Esophagus muscularis mucosa (tissue), 4 donors: ENCODE results near the gene FAM120B. TPM values are rescaled to one million over a fixed set of nuclear protein-coding genes. Genes with fewer than 3 reads are reported as not detected.
"Not testable (repeated sequence)": the region's sequence is repeated elsewhere in the genome, so short reads cannot be mapped to it uniquely, and the experiment has no call there.

Experiments used
- DNase-seq: peaks from one replicate; pipeline ENCODE4 v3.0.0-alpha.2; 2017; ENCODE audit errors: extremely low spot score
- H3K27ac ChIP-seq, 4 donors: fragments of 200-600 bp; sonication (generic); replicated peaks in 1 of 4; 1 replicate in 3 of 4; 2 replicates in 1 of 4; pipeline ENCODE4 v1.5.1; 2016 to 2019; ENCODE audit warnings: mild to moderate bottlenecking in 1 of 4
- H3K27me3 ChIP-seq, 4 donors: fragments of 200-600 bp; sonication (generic); one replicate each; pipeline versions ENCODE4 v1.5.1 to v1.6.0; 2016 to 2019
- H3K36me3 ChIP-seq, 4 donors: fragments of 200-600 bp; sonication (generic); one replicate each; pipeline ENCODE4 v1.5.1; 2016 to 2019
- H3K4me1 ChIP-seq, 4 donors: fragments of 200-600 bp; sonication (generic); one replicate each; pipeline ENCODE4 v1.5.1; 2016 to 2019
- H3K4me3 ChIP-seq, 4 donors: fragments of 200-600 bp; sonication (generic); 1 replicate in 2 of 4; 2 replicates in 2 of 4; pipeline ENCODE4 v1.5.1; 2016 to 2019; ENCODE audit warnings: mild to moderate bottlenecking in 4 of 4, moderate library complexity in 1 of 4
- H3K9me3 ChIP-seq, 4 donors: fragments of 200-600 bp; sonication (generic); 1 replicate in 3 of 4; 2 replicates in 1 of 4; pipeline ENCODE4 v1.5.1; 2016 to 2019
- CTCF ChIP-seq, 3 experiments: fragments of 200-600 bp in 2 of 3; fragments of 450-650 bp in 1 of 3; sonication (generic) in 2 of 3; IDR thresholded peaks; one replicate each; pipeline ENCODE4 v1.5.1; 2017 to 2019; ENCODE audit warnings: antibody characterized with exemption in 3 of 3, mild to moderate bottlenecking in 2 of 3, moderate library complexity in 1 of 3
- EP300 ChIP-seq: sonication (generic); formaldehyde crosslinking; IDR thresholded peaks from one replicate; pipeline ENCODE4 v1.6.1; 2017; ENCODE audit warnings: antibody characterized with exemption
- POLR2A ChIP-seq: fragments of 450-650 bp; IDR thresholded peaks from one replicate; pipeline ENCODE4 v1.6.1; 2017; ENCODE audit warnings: antibody characterized with exemption, moderate library complexity, mild to moderate bottlenecking, low read depth
- POLR2AphosphoS5 ChIP-seq, 2 donors: sonication (generic); formaldehyde crosslinking; IDR thresholded peaks; one replicate each; pipeline ENCODE4 v1.6.1; 2017; ENCODE audit warnings: antibody characterized with exemption in 2 of 2
- WGBS: methylation state at CpG from one replicate; pipeline ENCODE4 v1.1.5; 2018; 5-methylcytosine and 5-hydroxymethylcytosine counted together
- intact Hi-C: fragments of 100-400 bp; cut with DNase I; formaldehyde crosslinking; loops from one replicate; pipeline ENCODE4 v1.15.1; 2023
- total RNA-seq, 4 donors: library from RNA; depleted of rRNA; stranded (reverse); fragments of >200 nt; gene quantifications; one replicate each; pipeline versions ENCODE4 v1.1.0 to v1.2.1, GENCODE V29; 2016

FAM120B gene
- total RNA-seq, 4 donors from 2014 or later = 28.1 to 49.0 (median 33.7) TPM

- peaks cover 45 to 91% (median 75%) of the 10 kb centered on the region in 4 donors for H3K36me3 ChIP-seq
- WGBS = 89% methylated on average over 5 of the region's 9 CpGs
- TF ChIP-seq EP300 = no peak
- no peak for TF ChIP-seq POLR2A
- TF ChIP-seq CTCF (IDR thresholded peaks at IDR 0.05) = no peak
- TF ChIP-seq POLR2AphosphoS5 (IDR thresholded peaks at IDR 0.05) = no peak
- intact Hi-C loops = no loop called here
- no peaks in the 10 kb centered on the region for H3K9me3 ChIP-seq
- no peak overlapping the region for H3K4me3 ChIP-seq
- H3K27me3 ChIP-seq = no peaks in the 10 kb centered on the region
- H3K4me1 ChIP-seq = peaks cover 7 to 9% (median 7%) of the 10 kb centered on the region in 4 donors
- no peak for DNase-seq
- H3K27ac ChIP-seq = no peak overlapping the region
Observed at GRCh38 chr6:170393807-170394399, 87.3 kb downstream of the FAM120B start.

GRCh38 chr6:170394980-170395379, 88.4 kb downstream of the FAM120B start:
- intact Hi-C loops = no loop called here
- WGBS = 97% methylated on average over 6 of the region's 6 CpGs
- no peaks in the 10 kb centered on the region for H3K27me3 ChIP-seq
- H3K4me1 ChIP-seq = peaks cover 3% of the 10 kb centered on the region in 4 donors
- TF ChIP-seq EP300 (no peak), POLR2A (no peak), POLR2AphosphoS5 (IDR thresholded peaks at IDR 0.05) (no peak), CTCF (IDR thresholded peaks at IDR 0.05) (no peak)
- no peak overlapping the region for H3K27ac ChIP-seq
- no peak for DNase-seq
- no peaks in the 10 kb centered on the region for H3K9me3 ChIP-seq
- no peak overlapping the region for H3K4me3 ChIP-seq
- peaks cover 45 to 90% (median 71%) of the 10 kb centered on the region in 4 donors for H3K36me3 ChIP-seq

- H3K27ac ChIP-seq, DNase-seq, intact Hi-C loops, H3K4me1 ChIP-seq, H3K9me3 ChIP-seq, H3K4me3 ChIP-seq, H3K27me3 ChIP-seq: not testable (repeated sequence)
- H3K36me3 ChIP-seq = peaks cover 28 to 91% (median 74%) of the 10 kb centered on the region in 4 donors
- 47% methylated on average over 1 of the region's 1 CpG for WGBS
Observed at GRCh38 chr6:170398743-170399369, 92.3 kb downstream of the FAM120B start.

GRCh38 chr6:170399955-170400558, 93.5 kb downstream of the FAM120B start:
- H3K27me3 ChIP-seq, H3K9me3 ChIP-seq, H3K27ac ChIP-seq, DNase-seq, H3K4me1 ChIP-seq, H3K4me3 ChIP-seq, intact Hi-C loops: not testable (repeated sequence)
- H3K36me3 ChIP-seq = peaks cover 36 to 91% (median 73%) of the 10 kb centered on the region in 4 donors
- WGBS = 96% methylated on average over 2 of the region's 2 CpGs

- WGBS = 84% methylated on average over 10 of the region's 13 CpGs
Observed at GRCh38 chr6:170402318-170403040, 95.9 kb downstream of the FAM120B start.

More at GRCh38 chr6:170402318-170403040, 95.9 kb downstream of the FAM120B start:
- H3K4me1 ChIP-seq = no peaks in the 10 kb centered on the region
- intact Hi-C loops = no loop called here
- H3K9me3 ChIP-seq = no peaks in the 10 kb centered on the region
- H3K27ac ChIP-seq = no peak overlapping the region
- no peak for TF ChIP-seq EP300
- TF ChIP-seq POLR2AphosphoS5 (IDR thresholded peaks at IDR 0.05) = no peak
- TF ChIP-seq POLR2A = no peak
- TF ChIP-seq CTCF (IDR thresholded peaks at IDR 0.05) = no peak
- peaks cover 27 to 87% (median 64%) of the 10 kb centered on the region in 4 donors for H3K36me3 ChIP-seq
- H3K27me3 ChIP-seq = no peaks in the 10 kb centered on the region
- H3K4me3 ChIP-seq = no peak overlapping the region
- DNase-seq = no peak
